ENCODE data around the gene CDON. TPM values are rescaled to one million over a fixed set of nuclear protein-coding genes. Genes with fewer than 3 reads are reported as not detected.
A peak's percentile ranks its signal among the peaks of the same experiment; 100 is the strongest.

The CDON gene, protein sequence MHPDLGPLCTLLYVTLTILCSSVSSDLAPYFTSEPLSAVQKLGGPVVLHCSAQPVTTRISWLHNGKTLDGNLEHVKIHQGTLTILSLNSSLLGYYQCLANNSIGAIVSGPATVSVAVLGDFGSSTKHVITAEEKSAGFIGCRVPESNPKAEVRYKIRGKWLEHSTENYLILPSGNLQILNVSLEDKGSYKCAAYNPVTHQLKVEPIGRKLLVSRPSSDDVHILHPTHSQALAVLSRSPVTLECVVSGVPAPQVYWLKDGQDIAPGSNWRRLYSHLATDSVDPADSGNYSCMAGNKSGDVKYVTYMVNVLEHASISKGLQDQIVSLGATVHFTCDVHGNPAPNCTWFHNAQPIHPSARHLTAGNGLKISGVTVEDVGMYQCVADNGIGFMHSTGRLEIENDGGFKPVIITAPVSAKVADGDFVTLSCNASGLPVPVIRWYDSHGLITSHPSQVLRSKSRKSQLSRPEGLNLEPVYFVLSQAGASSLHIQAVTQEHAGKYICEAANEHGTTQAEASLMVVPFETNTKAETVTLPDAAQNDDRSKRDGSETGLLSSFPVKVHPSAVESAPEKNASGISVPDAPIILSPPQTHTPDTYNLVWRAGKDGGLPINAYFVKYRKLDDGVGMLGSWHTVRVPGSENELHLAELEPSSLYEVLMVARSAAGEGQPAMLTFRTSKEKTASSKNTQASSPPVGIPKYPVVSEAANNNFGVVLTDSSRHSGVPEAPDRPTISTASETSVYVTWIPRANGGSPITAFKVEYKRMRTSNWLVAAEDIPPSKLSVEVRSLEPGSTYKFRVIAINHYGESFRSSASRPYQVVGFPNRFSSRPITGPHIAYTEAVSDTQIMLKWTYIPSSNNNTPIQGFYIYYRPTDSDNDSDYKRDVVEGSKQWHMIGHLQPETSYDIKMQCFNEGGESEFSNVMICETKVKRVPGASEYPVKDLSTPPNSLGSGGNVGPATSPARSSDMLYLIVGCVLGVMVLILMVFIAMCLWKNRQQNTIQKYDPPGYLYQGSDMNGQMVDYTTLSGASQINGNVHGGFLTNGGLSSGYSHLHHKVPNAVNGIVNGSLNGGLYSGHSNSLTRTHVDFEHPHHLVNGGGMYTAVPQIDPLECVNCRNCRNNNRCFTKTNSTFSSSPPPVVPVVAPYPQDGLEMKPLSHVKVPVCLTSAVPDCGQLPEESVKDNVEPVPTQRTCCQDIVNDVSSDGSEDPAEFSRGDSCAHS (N-terminal part only)
- total RNA-seq (1 to 10 TPM; 2.7 to 3.1 TPM), polyA plus RNA-seq (under 1 TPM; 0.03 to 0.54 TPM)

DNA sequence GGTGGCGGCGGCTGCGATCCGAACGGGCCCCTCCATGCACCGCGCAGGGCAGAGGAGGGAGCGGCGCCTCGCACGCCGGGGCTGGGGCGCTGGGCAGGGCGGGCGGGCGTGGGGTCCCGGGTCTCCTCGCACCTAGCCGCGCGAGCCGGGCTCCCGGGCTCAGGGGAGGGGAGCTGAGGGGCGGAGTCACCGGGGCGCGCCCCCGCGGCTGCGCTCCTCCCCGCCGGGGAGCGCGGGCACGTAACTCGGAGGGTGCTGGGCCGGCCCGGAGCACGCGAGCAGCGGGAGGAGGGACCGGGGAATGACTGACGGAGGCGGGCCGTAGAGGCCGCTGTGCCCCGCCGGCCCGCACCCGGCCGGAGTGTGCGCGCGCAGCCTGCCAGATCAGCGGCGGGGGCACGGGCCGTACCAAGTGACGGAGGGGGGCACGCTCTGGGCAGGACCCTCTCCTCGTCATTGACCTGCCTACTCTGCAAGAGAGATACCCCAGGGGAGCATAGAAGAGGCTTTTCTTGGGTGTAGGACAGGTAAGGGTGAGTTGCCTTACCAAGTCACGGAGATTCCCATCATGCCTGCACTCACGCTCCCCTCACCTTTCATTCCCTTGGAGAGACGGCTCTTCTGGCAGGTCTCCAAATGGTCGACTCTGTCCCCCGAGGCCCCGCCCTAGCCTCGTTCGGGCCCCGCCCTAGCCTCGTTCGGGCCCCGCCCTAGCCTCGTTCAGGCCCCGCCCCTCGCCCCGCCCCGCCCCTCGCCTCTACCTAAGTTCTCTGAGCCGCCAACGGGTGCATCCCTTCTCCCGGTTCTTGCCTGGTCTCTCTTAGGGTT, at the start of gene CDON:
Gene CDON (minus strand): TSS at position 188 of the 828 bp plus-strand sequence. CDS start 39,390 bp downstream, outside the sequence.
- no peaks in the 10 kb centered on the region for H3K36me3 Mint-ChIP-seq
- CTCF ChIA-PET (ENCODE audit: partially characterized antibody): interaction anchor here (1.0 kb wide), 1 partner anchor 11 kb away, joined by 3 read pairs; no protein-coding TSS in a partner anchor
- peaks cover 0 to 2% of the 10 kb centered on the region in 2 donors for H3K27me3 Mint-ChIP-seq

GRCh38 chr11:126111458-126112116, 48.9 kb upstream of the CDON start:
- Histone ChIP-seq H3K36me3 (ENCODE audit: insufficient read depth, low read length) (no peaks in the 10 kb centered on the region), H3K27me3 (ENCODE audit: insufficient read depth, low read length) (no peaks in the 10 kb centered on the region), H3K27ac (ENCODE audit: low read depth, low read length) (no peak overlapping the region), H3K9me3 (ENCODE audit: control insufficient read depth in 1 of 2, low read length in 2 of 2) (no peaks in the 10 kb centered on the region), H3K4me1 (ENCODE audit: insufficient read depth, low read length) (no peaks in the 10 kb centered on the region), H3K4me3 (ENCODE audit: low read length in 2 of 2) (no peak overlapping the region)
- ChIA-PET POLR2A (ENCODE audit: partially characterized antibody) (no interaction called here), CTCF (ENCODE audit: partially characterized antibody) (interaction anchor here (1.2 kb wide), 1 partner anchor 10 kb away, joined by 3 read pairs; no protein-coding TSS in a partner anchor)
- no peak for DNase-seq
- Mint-ChIP-seq H3K36me3 (no peaks in the 10 kb centered on the region), H3K27me3 (peaks cover 0 to 3% of the 10 kb centered on the region in 2 donors), H3K4me1 (no peaks in the 10 kb centered on the region), H3K9me3 (peaks cover 0 to 3% (median 0%) of the 10 kb centered on the region in 8 donors), H3K4me3 (no peak overlapping the region), H3K27ac (peak overlapping the region in 1 of 7 donors; percentile 29)
- intact Hi-C loops (cut with micrococcal nuclease): no loop called here

More for the DNA sequence above, at the start of gene CDON:
- Histone ChIP-seq H3K27me3 (ENCODE audit: insufficient read depth, low read length) (no peaks in the 10 kb centered on the region), H3K9me3 (ENCODE audit: control insufficient read depth in 1 of 2, low read length in 2 of 2) (no peaks in the 10 kb centered on the region), H3K4me1 (ENCODE audit: insufficient read depth, low read length) (peaks cover 14% of the 10 kb centered on the region), H3K36me3 (ENCODE audit: insufficient read depth, low read length) (no peaks in the 10 kb centered on the region), H3K4me3 (ENCODE audit: low read length in 2 of 2) (peak within 1 kb of the TSS; percentile 47 to 76), H3K27ac (ENCODE audit: low read depth, low read length) (peak within 1 kb of the TSS; percentile 73)
- H3K27ac Mint-ChIP-seq: peak within 1 kb of the TSS; percentile 84 to 99 (median 96)
- POLR2A ChIA-PET (ENCODE audit: partially characterized antibody): interaction anchor here (1.0 to 3.2 kb wide), 6 partner anchors 21 to 241 kb away, joined by 3 to 23 read pairs (median 4); partner anchors contain the start of genes DCPS, FAM118B, FOXRED1 and HYLS1
- peak within 1 kb of the TSS; percentile 86 to 96 (median 90) for H3K4me3 Mint-ChIP-seq
- intact Hi-C loops (cut with micrococcal nuclease): loop anchor here (1.0 to 10.0 kb wide), 8 partner anchors 21 to 1391 kb away; partner anchors contain the start of genes DCPS, FAM118B, HYLS1 and PUS3
- H3K4me1 Mint-ChIP-seq: peaks cover 5 to 14% (median 9%) of the 10 kb centered on the region in 4 donors
- DNase-seq: peak; percentile 88 to 95 (median 93)
- peaks cover 0 to 3% (median 0%) of the 10 kb centered on the region in 8 donors for H3K9me3 Mint-ChIP-seq

DNA sequence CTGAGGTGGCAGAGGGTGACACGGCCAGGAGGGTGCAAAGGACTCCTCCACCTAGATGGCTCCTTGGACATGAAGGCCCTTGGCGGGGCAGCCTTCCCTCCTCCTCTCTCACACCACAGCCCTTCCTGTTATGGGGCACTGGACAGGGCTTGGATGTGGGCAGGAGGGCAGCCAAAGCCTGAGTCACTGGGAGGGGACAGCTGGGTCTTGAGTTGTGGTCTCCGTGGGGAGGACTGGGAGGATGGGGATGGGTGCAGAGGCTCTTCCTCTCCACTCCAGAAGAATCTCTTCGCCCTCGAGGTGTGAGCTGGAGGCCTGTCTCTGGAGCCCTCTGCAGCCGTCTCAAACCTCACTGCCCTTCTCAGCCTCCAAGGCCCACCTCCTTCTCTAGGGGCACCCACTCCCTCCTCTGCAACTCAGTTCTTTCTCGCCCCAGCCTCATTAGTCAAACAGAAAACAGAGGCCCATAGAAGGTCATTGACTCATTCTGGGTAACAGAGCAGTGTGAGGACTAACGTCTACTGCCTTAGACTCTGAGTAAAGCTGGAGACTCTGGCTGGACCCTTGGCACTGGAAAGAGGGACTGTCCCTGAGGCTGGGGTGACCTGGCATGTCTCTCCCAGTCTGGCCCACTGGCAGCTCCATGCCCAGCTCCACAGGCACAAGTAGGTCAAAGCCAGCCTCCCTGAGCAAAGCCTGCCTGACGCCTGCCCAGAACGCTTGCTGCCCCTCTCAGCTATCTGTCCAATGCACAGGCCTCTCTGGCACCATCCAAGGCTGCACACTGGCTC, 47.5 kb upstream of the CDON start:
- CTCF ChIA-PET (ENCODE audit: partially characterized antibody): interaction anchor here (1.2 to 1.4 kb wide), 2 partner anchors 8 to 11 kb away, joined by 3 read pairs; no protein-coding TSS in a partner anchor

GRCh38 chr11:126106594-126107328, 44.1 kb upstream of the CDON start:
- Histone ChIP-seq H3K27ac (ENCODE audit: low read depth, low read length) (no peak overlapping the region), H3K4me3 (ENCODE audit: low read length in 2 of 2) (no peak overlapping the region), H3K4me1 (ENCODE audit: insufficient read depth, low read length) (no peaks in the 10 kb centered on the region), H3K36me3 (ENCODE audit: insufficient read depth, low read length) (no peaks in the 10 kb centered on the region), H3K27me3 (ENCODE audit: insufficient read depth, low read length) (no peaks in the 10 kb centered on the region), H3K9me3 (ENCODE audit: control insufficient read depth in 1 of 2, low read length in 2 of 2) (no peaks in the 10 kb centered on the region)
- H3K4me1 Mint-ChIP-seq: peaks cover 0 to 1% (median 0%) of the 10 kb centered on the region in 4 donors
- POLR2A ChIA-PET (ENCODE audit: partially characterized antibody): no interaction called here
- no peak for DNase-seq
- intact Hi-C loops (cut with micrococcal nuclease): no loop called here
- H3K27me3 Mint-ChIP-seq: peaks cover 0 to 1% of the 10 kb centered on the region in 2 donors
- no peaks in the 10 kb centered on the region for H3K36me3 Mint-ChIP-seq
- H3K27ac Mint-ChIP-seq: peak overlapping the region in 1 of 7 donors; percentile 34
- H3K9me3 Mint-ChIP-seq: peaks cover 0 to 3% (median 0%) of the 10 kb centered on the region in 8 donors
- H3K4me3 Mint-ChIP-seq: no peak overlapping the region
- CTCF ChIA-PET (ENCODE audit: partially characterized antibody): no interaction called here

More for the DNA sequence above, 47.5 kb upstream of the CDON start:
- H3K27ac ChIP-seq (ENCODE audit: low read depth, low read length): no peak overlapping the region
- H3K36me3 ChIP-seq (ENCODE audit: insufficient read depth, low read length): no peaks in the 10 kb centered on the region
- Mint-ChIP-seq H3K9me3 (peaks cover 0 to 3% (median 0%) of the 10 kb centered on the region in 8 donors), H3K4me1 (no peaks in the 10 kb centered on the region), H3K27ac (no peak overlapping the region), H3K36me3 (no peaks in the 10 kb centered on the region), H3K4me3 (no peak overlapping the region), H3K27me3 (no peaks in the 10 kb centered on the region)
- POLR2A ChIA-PET (ENCODE audit: partially characterized antibody): no interaction called here
- intact Hi-C loops (cut with micrococcal nuclease): no loop called here
- no peaks in the 10 kb centered on the region for H3K27me3 ChIP-seq (ENCODE audit: insufficient read depth, low read length)
- no peaks in the 10 kb centered on the region for H3K9me3 ChIP-seq (ENCODE audit: control insufficient read depth in 1 of 2, low read length in 2 of 2)
- H3K4me1 ChIP-seq (ENCODE audit: insufficient read depth, low read length): no peaks in the 10 kb centered on the region
- no peak for DNase-seq
- no peak overlapping the region for H3K4me3 ChIP-seq (ENCODE audit: low read length in 2 of 2)

- Histone ChIP-seq H3K9me3 (ENCODE audit: control insufficient read depth in 1 of 2, low read length in 2 of 2) (no peaks in the 10 kb centered on the region), H3K4me1 (ENCODE audit: insufficient read depth, low read length) (no peaks in the 10 kb centered on the region), H3K36me3 (ENCODE audit: insufficient read depth, low read length) (no peaks in the 10 kb centered on the region), H3K4me3 (ENCODE audit: low read length in 2 of 2) (no peak overlapping the region), H3K27ac (ENCODE audit: low read depth, low read length) (no peak overlapping the region), H3K27me3 (ENCODE audit: insufficient read depth, low read length) (no peaks in the 10 kb centered on the region)
- ChIA-PET POLR2A (ENCODE audit: partially characterized antibody) (no interaction called here), CTCF (ENCODE audit: partially characterized antibody) (no interaction called here)
- intact Hi-C loops (cut with micrococcal nuclease): no loop called here
- DNase-seq: no peak
- Mint-ChIP-seq H3K4me1 (peaks cover 0 to 1% (median 0%) of the 10 kb centered on the region in 4 donors), H3K27ac (no peak overlapping the region), H3K9me3 (peaks cover 0 to 3% (median 0%) of the 10 kb centered on the region in 8 donors), H3K36me3 (no peaks in the 10 kb centered on the region), H3K4me3 (peak overlapping the region in 1 of 8 donors; percentile 21), H3K27me3 (peaks cover 0 to 1% of the 10 kb centered on the region in 2 donors)
These were observed 43.0 kb upstream of the CDON start for GRCh38 chr11:126105748-126106080.
